IPS-15b (cell line): Measurements from ENCODE around the gene CNTNAP2.

Experiments used
- H3K27me3 ChIP-seq: one replicate; pipeline ENCODE4 v1.6.1; 2013; ENCODE audit warnings: low read length; ENCODE audit not compliant: control insufficient read depth, insufficient read depth
- H3K36me3 ChIP-seq: one replicate; pipeline ENCODE4 v1.6.1; 2013; ENCODE audit warnings: low read length; ENCODE audit not compliant: control insufficient read depth, insufficient read depth
- H3K4me1 ChIP-seq: one replicate; pipeline ENCODE4 v1.6.1; 2013; ENCODE audit warnings: mild to moderate bottlenecking, low read length; ENCODE audit not compliant: control insufficient read depth, insufficient read depth
- H3K4me3 ChIP-seq: one replicate; pipeline ENCODE4 v1.5.1; 2013; ENCODE audit warnings: low read depth, low read length
- H3K9ac ChIP-seq: one replicate; pipeline ENCODE4 v1.6.1; 2013; ENCODE audit warnings: low read depth, mild to moderate bottlenecking, low read length
- H3K9me3 ChIP-seq: one replicate; pipeline ENCODE4 v1.6.1; 2013; ENCODE audit warnings: mild to moderate bottlenecking, low read length; ENCODE audit not compliant: control insufficient read depth, insufficient read depth

Gene CNTNAP2

GRCh38 chr7:147161405-147161804 lies 1044.8 kb downstream of the CNTNAP2 start:
- H3K4me1 ChIP-seq: no peaks in the 10 kb centered on the region
- H3K36me3 ChIP-seq: no peaks in the 10 kb centered on the region
- no peak overlapping the region for H3K9ac ChIP-seq
- H3K4me3 ChIP-seq: no peak overlapping the region
- no peaks in the 10 kb centered on the region for H3K9me3 ChIP-seq
- H3K27me3 ChIP-seq: no peaks in the 10 kb centered on the region

- H3K9ac ChIP-seq: no peak overlapping the region
- H3K9me3 ChIP-seq: no peaks in the 10 kb centered on the region
- peaks cover 3% of the 10 kb centered on the region for H3K36me3 ChIP-seq
- H3K4me1 ChIP-seq: no peaks in the 10 kb centered on the region
- no peaks in the 10 kb centered on the region for H3K27me3 ChIP-seq
- no peak overlapping the region for H3K4me3 ChIP-seq
These were observed 1053.9 kb downstream of the CNTNAP2 start for GRCh38 chr7:147170341-147171012.

GRCh38 chr7:147171013-147171391 lies 1054.4 kb downstream of the CNTNAP2 start:
- Histone ChIP-seq H3K27me3 (no peaks in the 10 kb centered on the region), H3K9me3 (no peaks in the 10 kb centered on the region), H3K4me3 (no peak overlapping the region), H3K9ac (no peak overlapping the region), H3K4me1 (no peaks in the 10 kb centered on the region), H3K36me3 (peaks cover 3% of the 10 kb centered on the region)

GRCh38 chr7:147173883-147174282 lies 1057.3 kb downstream of the CNTNAP2 start:
- no peaks in the 10 kb centered on the region for H3K9me3 ChIP-seq
- H3K27me3 ChIP-seq: no peaks in the 10 kb centered on the region
- no peak overlapping the region for H3K9ac ChIP-seq
- H3K4me3 ChIP-seq: no peak overlapping the region
- H3K4me1 ChIP-seq: no peaks in the 10 kb centered on the region
- peaks cover 3% of the 10 kb centered on the region for H3K36me3 ChIP-seq

GRCh38 chr7:147182874-147183273 lies 1066.3 kb downstream of the CNTNAP2 start:
- no peak overlapping the region for H3K9ac ChIP-seq

GRCh38 chr7:147183276-147183675 lies 1066.7 kb downstream of the CNTNAP2 start:
- Histone ChIP-seq H3K36me3 (no peaks in the 10 kb centered on the region), H3K27me3 (no peaks in the 10 kb centered on the region), H3K9me3 (no peaks in the 10 kb centered on the region), H3K4me1 (no peaks in the 10 kb centered on the region), H3K9ac (no peak overlapping the region), H3K4me3 (no peak overlapping the region)

More at GRCh38 chr7:147182874-147183273, 1066.3 kb downstream of the CNTNAP2 start:
- H3K9me3 ChIP-seq: no peaks in the 10 kb centered on the region
- no peak overlapping the region for H3K4me3 ChIP-seq
- no peaks in the 10 kb centered on the region for H3K27me3 ChIP-seq
- no peaks in the 10 kb centered on the region for H3K36me3 ChIP-seq
- H3K4me1 ChIP-seq: no peaks in the 10 kb centered on the region

- no peaks in the 10 kb centered on the region for H3K36me3 ChIP-seq
- no peaks in the 10 kb centered on the region for H3K4me1 ChIP-seq
- no peak overlapping the region for H3K9ac ChIP-seq
- no peaks in the 10 kb centered on the region for H3K27me3 ChIP-seq
- H3K4me3 ChIP-seq: no peak overlapping the region
- H3K9me3 ChIP-seq: no peaks in the 10 kb centered on the region
These were observed 1071.9 kb downstream of the CNTNAP2 start for GRCh38 chr7:147188467-147188866.

- H3K9ac ChIP-seq: no peak overlapping the region
- no peaks in the 10 kb centered on the region for H3K36me3 ChIP-seq
- no peaks in the 10 kb centered on the region for H3K9me3 ChIP-seq
- H3K27me3 ChIP-seq: no peaks in the 10 kb centered on the region
- no peaks in the 10 kb centered on the region for H3K4me1 ChIP-seq
- H3K4me3 ChIP-seq: no peak overlapping the region
These were observed 1076.9 kb downstream of the CNTNAP2 start for GRCh38 chr7:147193476-147193875.

- Histone ChIP-seq H3K4me3 (no peak overlapping the region), H3K9me3 (no peaks in the 10 kb centered on the region), H3K9ac (no peak overlapping the region), H3K4me1 (no peaks in the 10 kb centered on the region), H3K27me3 (no peaks in the 10 kb centered on the region), H3K36me3 (no peaks in the 10 kb centered on the region)
These were observed 1079.9 kb downstream of the CNTNAP2 start for GRCh38 chr7:147196481-147196880.

GRCh38 chr7:147197006-147197405 lies 1080.4 kb downstream of the CNTNAP2 start:
- H3K4me1 ChIP-seq: no peaks in the 10 kb centered on the region
- H3K9ac ChIP-seq: no peak overlapping the region
- H3K9me3 ChIP-seq: no peaks in the 10 kb centered on the region
- H3K4me3 ChIP-seq: no peak overlapping the region
- H3K27me3 ChIP-seq: no peaks in the 10 kb centered on the region
- no peaks in the 10 kb centered on the region for H3K36me3 ChIP-seq

GRCh38 chr7:147199868-147200267 lies 1083.3 kb downstream of the CNTNAP2 start:
- Histone ChIP-seq H3K9me3 (no peaks in the 10 kb centered on the region), H3K36me3 (no peaks in the 10 kb centered on the region), H3K9ac (no peak overlapping the region), H3K4me1 (no peaks in the 10 kb centered on the region), H3K27me3 (no peaks in the 10 kb centered on the region), H3K4me3 (no peak overlapping the region)

- Histone ChIP-seq H3K27me3 (no peaks in the 10 kb centered on the region), H3K9me3 (no peaks in the 10 kb centered on the region), H3K4me1 (no peaks in the 10 kb centered on the region), H3K36me3 (no peaks in the 10 kb centered on the region), H3K4me3 (no peak overlapping the region), H3K9ac (no peak overlapping the region)
These were observed 1091.4 kb downstream of the CNTNAP2 start for GRCh38 chr7:147207988-147208387.
